GM23338 (cell line): ENCODE results near the gene SYNE1.

Source experiments
- EZH2 ChIP-seq: fragments of 200-600 bp; sonication (generic); IDR thresholded peaks from one replicate; pipeline ENCODE4 v1.8.0; 2017; ENCODE audit warnings: antibody characterized with exemption, mild to moderate bottlenecking, low read depth; ENCODE audit not compliant: unreplicated experiment
- EZH2phosphoT487 ChIP-seq: fragments of 200-600 bp; sonication (generic); IDR thresholded peaks from one replicate; pipeline ENCODE4 v1.8.1; 2018; ENCODE audit warnings: antibody characterized with exemption; ENCODE audit not compliant: unreplicated experiment
- TF ChIP-seq, protein P1 (sequence below), 2 experiments: fragments of 200-600 bp in 1 of 2; sonication (generic) in 1 of 2; conservative IDR thresholded peaks; 2 replicates each; pipeline versions ENCODE4 v1.5.1 to v1.6.1; 2016 to 2017; ENCODE audit warnings: antibody characterized with exemption in 2 of 2, low read depth in 2 of 2, mild to moderate bottlenecking in 2 of 2, moderate library complexity in 1 of 2
- TF ChIP-seq, protein P2 (sequence below): IDR thresholded peaks from one replicate; pipeline ENCODE4 v1.6.1; 2018; ENCODE audit warnings: antibody characterized with exemption; ENCODE audit not compliant: unreplicated experiment
- TF ChIP-seq, protein P3 (sequence below): IDR thresholded peaks from 2 replicates; pipeline ENCODE4 v1.6.1; 2016; ENCODE audit warnings: antibody characterized with exemption

DNA sequence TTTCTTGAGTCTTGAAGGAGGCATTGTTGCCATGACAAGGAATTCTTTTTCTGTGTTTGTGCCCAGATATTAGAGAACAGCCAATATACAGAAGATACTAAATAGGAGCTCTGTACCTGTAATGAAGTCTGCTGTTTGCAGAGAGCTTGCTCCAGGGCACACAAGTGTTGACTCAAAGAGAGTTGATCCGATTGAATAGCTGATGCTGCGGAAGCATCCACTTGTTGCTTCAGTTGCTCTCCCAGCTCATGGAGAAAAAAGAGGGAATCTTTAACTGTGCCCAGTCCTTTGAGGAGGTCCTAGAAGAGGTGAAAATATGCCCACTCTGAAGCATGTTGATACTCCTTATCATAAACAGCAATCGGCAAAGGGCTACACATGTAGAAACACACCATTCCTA lies 418.3 kb downstream of the SYNE1 start:
- TF ChIP-seq EZH2 (no peak), EZH2phosphoT487 (no peak)
- TF ChIP-seq, protein P1, sequence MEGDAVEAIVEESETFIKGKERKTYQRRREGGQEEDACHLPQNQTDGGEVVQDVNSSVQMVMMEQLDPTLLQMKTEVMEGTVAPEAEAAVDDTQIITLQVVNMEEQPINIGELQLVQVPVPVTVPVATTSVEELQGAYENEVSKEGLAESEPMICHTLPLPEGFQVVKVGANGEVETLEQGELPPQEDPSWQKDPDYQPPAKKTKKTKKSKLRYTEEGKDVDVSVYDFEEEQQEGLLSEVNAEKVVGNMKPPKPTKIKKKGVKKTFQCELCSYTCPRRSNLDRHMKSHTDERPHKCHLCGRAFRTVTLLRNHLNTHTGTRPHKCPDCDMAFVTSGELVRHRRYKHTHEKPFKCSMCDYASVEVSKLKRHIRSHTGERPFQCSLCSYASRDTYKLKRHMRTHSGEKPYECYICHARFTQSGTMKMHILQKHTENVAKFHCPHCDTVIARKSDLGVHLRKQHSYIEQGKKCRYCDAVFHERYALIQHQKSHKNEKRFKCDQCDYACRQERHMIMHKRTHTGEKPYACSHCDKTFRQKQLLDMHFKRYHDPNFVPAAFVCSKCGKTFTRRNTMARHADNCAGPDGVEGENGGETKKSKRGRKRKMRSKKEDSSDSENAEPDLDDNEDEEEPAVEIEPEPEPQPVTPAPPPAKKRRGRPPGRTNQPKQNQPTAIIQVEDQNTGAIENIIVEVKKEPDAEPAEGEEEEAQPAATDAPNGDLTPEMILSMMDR (conservative IDR thresholded peaks at IDR 0.05; ENCODE audit: low read depth in 2 of 2) = no peak
- TF ChIP-seq, protein P2, sequence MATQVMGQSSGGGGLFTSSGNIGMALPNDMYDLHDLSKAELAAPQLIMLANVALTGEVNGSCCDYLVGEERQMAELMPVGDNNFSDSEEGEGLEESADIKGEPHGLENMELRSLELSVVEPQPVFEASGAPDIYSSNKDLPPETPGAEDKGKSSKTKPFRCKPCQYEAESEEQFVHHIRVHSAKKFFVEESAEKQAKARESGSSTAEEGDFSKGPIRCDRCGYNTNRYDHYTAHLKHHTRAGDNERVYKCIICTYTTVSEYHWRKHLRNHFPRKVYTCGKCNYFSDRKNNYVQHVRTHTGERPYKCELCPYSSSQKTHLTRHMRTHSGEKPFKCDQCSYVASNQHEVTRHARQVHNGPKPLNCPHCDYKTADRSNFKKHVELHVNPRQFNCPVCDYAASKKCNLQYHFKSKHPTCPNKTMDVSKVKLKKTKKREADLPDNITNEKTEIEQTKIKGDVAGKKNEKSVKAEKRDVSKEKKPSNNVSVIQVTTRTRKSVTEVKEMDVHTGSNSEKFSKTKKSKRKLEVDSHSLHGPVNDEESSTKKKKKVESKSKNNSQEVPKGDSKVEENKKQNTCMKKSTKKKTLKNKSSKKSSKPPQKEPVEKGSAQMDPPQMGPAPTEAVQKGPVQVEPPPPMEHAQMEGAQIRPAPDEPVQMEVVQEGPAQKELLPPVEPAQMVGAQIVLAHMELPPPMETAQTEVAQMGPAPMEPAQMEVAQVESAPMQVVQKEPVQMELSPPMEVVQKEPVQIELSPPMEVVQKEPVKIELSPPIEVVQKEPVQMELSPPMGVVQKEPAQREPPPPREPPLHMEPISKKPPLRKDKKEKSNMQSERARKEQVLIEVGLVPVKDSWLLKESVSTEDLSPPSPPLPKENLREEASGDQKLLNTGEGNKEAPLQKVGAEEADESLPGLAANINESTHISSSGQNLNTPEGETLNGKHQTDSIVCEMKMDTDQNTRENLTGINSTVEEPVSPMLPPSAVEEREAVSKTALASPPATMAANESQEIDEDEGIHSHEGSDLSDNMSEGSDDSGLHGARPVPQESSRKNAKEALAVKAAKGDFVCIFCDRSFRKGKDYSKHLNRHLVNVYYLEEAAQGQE = no peak
- TF ChIP-seq, protein P3, sequence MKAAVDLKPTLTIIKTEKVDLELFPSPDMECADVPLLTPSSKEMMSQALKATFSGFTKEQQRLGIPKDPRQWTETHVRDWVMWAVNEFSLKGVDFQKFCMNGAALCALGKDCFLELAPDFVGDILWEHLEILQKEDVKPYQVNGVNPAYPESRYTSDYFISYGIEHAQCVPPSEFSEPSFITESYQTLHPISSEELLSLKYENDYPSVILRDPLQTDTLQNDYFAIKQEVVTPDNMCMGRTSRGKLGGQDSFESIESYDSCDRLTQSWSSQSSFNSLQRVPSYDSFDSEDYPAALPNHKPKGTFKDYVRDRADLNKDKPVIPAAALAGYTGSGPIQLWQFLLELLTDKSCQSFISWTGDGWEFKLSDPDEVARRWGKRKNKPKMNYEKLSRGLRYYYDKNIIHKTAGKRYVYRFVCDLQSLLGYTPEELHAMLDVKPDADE = no peak
